Liver (tissue), 9 donors: ENCODE results near the gene DMRTC2. TPM values are rescaled to one million over a fixed set of nuclear protein-coding genes. Genes with fewer than 3 reads are reported as not detected.

Experiments used
- DNase-seq: peaks from one replicate; pipeline ENCODE4 v3.0.0-alpha.2; 2017; ENCODE audit warnings: low spot score
- H3K27ac ChIP-seq, 2 donors: one replicate each; pipeline ENCODE4 v1.7.0; 2013; ENCODE audit warnings: inconsistent platforms in 2 of 2, low read length in 2 of 2, control low read depth in 1 of 2, low read depth in 1 of 2, mild to moderate bottlenecking in 1 of 2
- H3K27me3 ChIP-seq, 4 donors: one replicate each; pipeline versions ENCODE4 v1.6.1 to v1.7.0; 2013; ENCODE audit warnings: low read length in 3 of 4, inconsistent platforms in 1 of 4, mild to moderate bottlenecking in 1 of 4, moderate library complexity in 1 of 4; ENCODE audit not compliant: control insufficient read depth in 4 of 4, insufficient read depth in 4 of 4
- H3K36me3 ChIP-seq, 4 donors: one replicate each; pipeline versions ENCODE4 v1.6.1 to v1.7.0; 2013; ENCODE audit warnings: low read length in 3 of 4, mild to moderate bottlenecking in 3 of 4, low read depth in 1 of 4, moderate library complexity in 1 of 4; ENCODE audit not compliant: control insufficient read depth in 4 of 4, insufficient read depth in 3 of 4
- H3K4me1 ChIP-seq, 4 donors: one replicate each; pipeline versions ENCODE4 v1.6.1 to v1.7.0; 2013; ENCODE audit warnings: low read length in 3 of 4, mild to moderate bottlenecking in 3 of 4, moderate library complexity in 1 of 4; ENCODE audit not compliant: control insufficient read depth in 4 of 4, insufficient read depth in 4 of 4
- H3K4me3 ChIP-seq, 3 donors: one replicate each; pipeline versions ENCODE4 v1.6.1 to v1.7.0; 2013; ENCODE audit warnings: low read length in 3 of 3, control low read depth in 1 of 3, low read depth in 1 of 3, mild to moderate bottlenecking in 1 of 3
- H3K9ac ChIP-seq, 2 donors: one replicate each; pipeline ENCODE4 v1.7.0; 2013; ENCODE audit warnings: low read length in 2 of 2, mild to moderate bottlenecking in 2 of 2, moderate library complexity in 2 of 2, control low read depth in 1 of 2, low read depth in 1 of 2
- H3K9me3 ChIP-seq, 4 donors: one replicate each; pipeline versions ENCODE4 v1.6.1 to v1.7.0; 2013; ENCODE audit warnings: low read length in 3 of 4; ENCODE audit not compliant: control insufficient read depth in 4 of 4
- FOXA1 ChIP-seq: IDR thresholded peaks from 2 replicates; pipeline ENCODE4 v1.6.1; 2016; ENCODE audit warnings: antibody characterized with exemption
- FOXA2 ChIP-seq: IDR thresholded peaks from 2 replicates; pipeline ENCODE4 v1.6.1; 2016; ENCODE audit warnings: antibody characterized with exemption
- HNF4G ChIP-seq: IDR thresholded peaks from 2 replicates; pipeline ENCODE4 v1.6.1; 2016; ENCODE audit warnings: antibody characterized with exemption
- JUND ChIP-seq, 2 donors: IDR thresholded peaks; 2 replicates each; pipeline ENCODE4 v1.6.1; 2016; ENCODE audit warnings: antibody characterized with exemption in 2 of 2
- MAX ChIP-seq: IDR thresholded peaks from 2 replicates; pipeline ENCODE4 v1.6.1; 2016; ENCODE audit warnings: antibody characterized with exemption
- NR2F2 ChIP-seq: IDR thresholded peaks from 2 replicates; pipeline ENCODE4 v1.6.1; 2016; ENCODE audit warnings: antibody characterized with exemption
- RAD21 ChIP-seq, 2 donors: IDR thresholded peaks; 2 replicates each; pipeline ENCODE4 v1.6.1; 2016; ENCODE audit warnings: antibody characterized with exemption in 2 of 2, mild to moderate bottlenecking in 2 of 2
- RXRA ChIP-seq, 2 donors: IDR thresholded peaks; 2 replicates each; pipeline ENCODE4 v1.6.1; 2017 to 2018; ENCODE audit warnings: antibody characterized with exemption in 2 of 2, mild to moderate bottlenecking in 1 of 2
- SP1 ChIP-seq: IDR thresholded peaks from 2 replicates; pipeline ENCODE4 v1.6.1; 2018; ENCODE audit warnings: antibody characterized with exemption, mild to moderate bottlenecking
- TAF1 ChIP-seq: conservative IDR thresholded peaks from 2 replicates; pipeline ENCODE4 v1.6.1; 2016; ENCODE audit warnings: antibody characterized with exemption, mild to moderate bottlenecking
- YY1 ChIP-seq: IDR thresholded peaks from 2 replicates; pipeline ENCODE4 v1.6.1; 2016; ENCODE audit warnings: antibody characterized with exemption, mild to moderate bottlenecking
- WGBS: extraction: QIAGEN DNeasy Blood & Tissue Kit; methylation state at CpG from one replicate; pipeline ENCODE4 v1.1.7; 2013; 5-methylcytosine and 5-hydroxymethylcytosine counted together
- polyA plus RNA-seq, 2 donors: library from polyadenylated mRNA; stranded (reverse) in 1 of 2; unstranded in 1 of 2; fragments of 200-250 nt in 1 of 2; fragments of >200 nt in 1 of 2; fragmentation: Nextera tagmentation in 1 of 2; extraction: Ambion mirVana in 1 of 2; gene quantifications; one replicate each; pipeline versions ENCODE4 v1.2.1 to v1.2.3, GENCODE V29; 2013 to 2015
- total RNA-seq, 2 donors: library from RNA; depleted of rRNA; stranded (reverse); fragments of >200 nt; gene quantifications; one replicate each; pipeline ENCODE4 v1.2.3, GENCODE V29; 2014
- TF ChIP-seq, protein P1 (sequence below): IDR thresholded peaks from 2 replicates; pipeline ENCODE4 v1.6.1; 2016; ENCODE audit warnings: antibody characterized with exemption
- TF ChIP-seq, protein P2 (sequence below): fragments of 150-350 bp; IDR thresholded peaks from 2 replicates; pipeline ENCODE4 v1.5.1; 2017; ENCODE audit warnings: improper control_type of control experiment, low read depth, low read length; ENCODE audit not compliant: missing input control
- TF ChIP-seq, protein P3 (sequence below): IDR thresholded peaks from 2 replicates; pipeline ENCODE4 v1.6.1; 2016; ENCODE audit warnings: antibody characterized with exemption, mild to moderate bottlenecking
- TF ChIP-seq, protein P4 (sequence below): IDR thresholded peaks from 2 replicates; pipeline ENCODE4 v1.6.1; 2016; ENCODE audit warnings: antibody characterized with exemption
- donor health status: healthy.
- donor health status: healthy.
- donor health status: healthy.
- donor health status: healthy.
- donor health status: healthy.

The DMRTC2 gene
- total and polyA plus RNA-seq, 4 donors = not detected

DNA sequence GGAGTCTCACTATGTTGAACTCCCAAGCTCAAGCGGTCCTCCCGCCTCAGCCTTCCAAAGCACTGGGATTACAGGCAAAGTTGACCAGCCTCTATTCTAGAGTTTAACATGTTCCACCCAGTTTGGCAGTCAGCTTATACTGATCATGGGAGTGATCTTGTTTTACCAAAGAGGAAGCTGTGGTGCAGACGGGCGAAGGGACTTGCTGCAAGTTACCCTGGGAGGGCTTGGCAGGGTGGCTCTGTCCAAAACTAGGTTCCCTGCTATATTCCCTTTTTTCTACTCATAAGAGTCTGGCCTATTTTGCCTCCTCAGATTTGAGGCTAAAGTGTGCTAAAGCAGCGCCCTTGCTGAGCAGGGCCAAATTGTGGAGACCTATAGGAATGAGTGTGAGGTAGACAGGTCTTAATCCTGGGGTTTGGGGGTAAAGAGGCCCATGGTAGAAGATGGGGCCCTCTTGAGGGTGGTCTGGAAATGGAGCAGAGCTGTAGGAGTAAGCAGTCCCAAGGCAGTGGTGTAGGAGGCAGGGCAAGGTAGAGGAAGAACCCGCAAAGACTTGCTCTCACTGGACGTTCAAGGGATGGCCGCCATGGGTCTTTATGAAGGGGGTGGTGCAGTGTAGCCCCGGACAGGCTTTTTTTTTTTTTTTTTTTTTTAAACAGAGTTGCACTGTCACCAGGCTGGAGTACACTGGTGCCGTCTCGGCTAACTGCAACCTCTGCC lies 18.5 kb downstream of the DMRTC2 start:
- Histone ChIP-seq H3K27me3 (no peaks in the 10 kb centered on the region), H3K9me3 (no peaks in the 10 kb centered on the region), H3K9ac (no peak overlapping the region), H3K4me3 (no peak overlapping the region), H3K36me3 (peaks cover 11 to 52% (median 40%) of the 10 kb centered on the region in 4 donors), H3K27ac (no peak overlapping the region), H3K4me1 (peaks cover 4 to 30% (median 25%) of the 10 kb centered on the region in 4 donors)
- TF ChIP-seq, protein P1, sequence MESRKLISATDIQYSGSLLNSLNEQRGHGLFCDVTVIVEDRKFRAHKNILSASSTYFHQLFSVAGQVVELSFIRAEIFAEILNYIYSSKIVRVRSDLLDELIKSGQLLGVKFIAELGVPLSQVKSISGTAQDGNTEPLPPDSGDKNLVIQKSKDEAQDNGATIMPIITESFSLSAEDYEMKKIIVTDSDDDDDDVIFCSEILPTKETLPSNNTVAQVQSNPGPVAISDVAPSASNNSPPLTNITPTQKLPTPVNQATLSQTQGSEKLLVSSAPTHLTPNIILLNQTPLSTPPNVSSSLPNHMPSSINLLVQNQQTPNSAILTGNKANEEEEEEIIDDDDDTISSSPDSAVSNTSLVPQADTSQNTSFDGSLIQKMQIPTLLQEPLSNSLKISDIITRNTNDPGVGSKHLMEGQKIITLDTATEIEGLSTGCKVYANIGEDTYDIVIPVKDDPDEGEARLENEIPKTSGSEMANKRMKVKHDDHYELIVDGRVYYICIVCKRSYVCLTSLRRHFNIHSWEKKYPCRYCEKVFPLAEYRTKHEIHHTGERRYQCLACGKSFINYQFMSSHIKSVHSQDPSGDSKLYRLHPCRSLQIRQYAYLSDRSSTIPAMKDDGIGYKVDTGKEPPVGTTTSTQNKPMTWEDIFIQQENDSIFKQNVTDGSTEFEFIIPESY = no peak
- TF ChIP-seq MAX = no peak
- no peak for TF ChIP-seq SP1
- TF ChIP-seq RXRA (IDR thresholded peaks at IDR 0.05) = no peak
- TF ChIP-seq, protein P2, sequence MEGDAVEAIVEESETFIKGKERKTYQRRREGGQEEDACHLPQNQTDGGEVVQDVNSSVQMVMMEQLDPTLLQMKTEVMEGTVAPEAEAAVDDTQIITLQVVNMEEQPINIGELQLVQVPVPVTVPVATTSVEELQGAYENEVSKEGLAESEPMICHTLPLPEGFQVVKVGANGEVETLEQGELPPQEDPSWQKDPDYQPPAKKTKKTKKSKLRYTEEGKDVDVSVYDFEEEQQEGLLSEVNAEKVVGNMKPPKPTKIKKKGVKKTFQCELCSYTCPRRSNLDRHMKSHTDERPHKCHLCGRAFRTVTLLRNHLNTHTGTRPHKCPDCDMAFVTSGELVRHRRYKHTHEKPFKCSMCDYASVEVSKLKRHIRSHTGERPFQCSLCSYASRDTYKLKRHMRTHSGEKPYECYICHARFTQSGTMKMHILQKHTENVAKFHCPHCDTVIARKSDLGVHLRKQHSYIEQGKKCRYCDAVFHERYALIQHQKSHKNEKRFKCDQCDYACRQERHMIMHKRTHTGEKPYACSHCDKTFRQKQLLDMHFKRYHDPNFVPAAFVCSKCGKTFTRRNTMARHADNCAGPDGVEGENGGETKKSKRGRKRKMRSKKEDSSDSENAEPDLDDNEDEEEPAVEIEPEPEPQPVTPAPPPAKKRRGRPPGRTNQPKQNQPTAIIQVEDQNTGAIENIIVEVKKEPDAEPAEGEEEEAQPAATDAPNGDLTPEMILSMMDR = no peak
- TF ChIP-seq RAD21 (IDR thresholded peaks at IDR 0.05) = no peak
- TF ChIP-seq YY1 = no peak
- TF ChIP-seq, protein P3, sequence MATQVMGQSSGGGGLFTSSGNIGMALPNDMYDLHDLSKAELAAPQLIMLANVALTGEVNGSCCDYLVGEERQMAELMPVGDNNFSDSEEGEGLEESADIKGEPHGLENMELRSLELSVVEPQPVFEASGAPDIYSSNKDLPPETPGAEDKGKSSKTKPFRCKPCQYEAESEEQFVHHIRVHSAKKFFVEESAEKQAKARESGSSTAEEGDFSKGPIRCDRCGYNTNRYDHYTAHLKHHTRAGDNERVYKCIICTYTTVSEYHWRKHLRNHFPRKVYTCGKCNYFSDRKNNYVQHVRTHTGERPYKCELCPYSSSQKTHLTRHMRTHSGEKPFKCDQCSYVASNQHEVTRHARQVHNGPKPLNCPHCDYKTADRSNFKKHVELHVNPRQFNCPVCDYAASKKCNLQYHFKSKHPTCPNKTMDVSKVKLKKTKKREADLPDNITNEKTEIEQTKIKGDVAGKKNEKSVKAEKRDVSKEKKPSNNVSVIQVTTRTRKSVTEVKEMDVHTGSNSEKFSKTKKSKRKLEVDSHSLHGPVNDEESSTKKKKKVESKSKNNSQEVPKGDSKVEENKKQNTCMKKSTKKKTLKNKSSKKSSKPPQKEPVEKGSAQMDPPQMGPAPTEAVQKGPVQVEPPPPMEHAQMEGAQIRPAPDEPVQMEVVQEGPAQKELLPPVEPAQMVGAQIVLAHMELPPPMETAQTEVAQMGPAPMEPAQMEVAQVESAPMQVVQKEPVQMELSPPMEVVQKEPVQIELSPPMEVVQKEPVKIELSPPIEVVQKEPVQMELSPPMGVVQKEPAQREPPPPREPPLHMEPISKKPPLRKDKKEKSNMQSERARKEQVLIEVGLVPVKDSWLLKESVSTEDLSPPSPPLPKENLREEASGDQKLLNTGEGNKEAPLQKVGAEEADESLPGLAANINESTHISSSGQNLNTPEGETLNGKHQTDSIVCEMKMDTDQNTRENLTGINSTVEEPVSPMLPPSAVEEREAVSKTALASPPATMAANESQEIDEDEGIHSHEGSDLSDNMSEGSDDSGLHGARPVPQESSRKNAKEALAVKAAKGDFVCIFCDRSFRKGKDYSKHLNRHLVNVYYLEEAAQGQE = no peak
- no peak for TF ChIP-seq TAF1
- no peak for TF ChIP-seq FOXA1
- TF ChIP-seq JUND (IDR thresholded peaks at IDR 0.05) = no peak
- no peak for TF ChIP-seq HNF4G
- no peak for DNase-seq
- WGBS = 83% methylated on average over 11 of the region's 11 CpGs

- no peak for DNase-seq
- no peak for TF ChIP-seq NR2F2
- TF ChIP-seq, protein P4, sequence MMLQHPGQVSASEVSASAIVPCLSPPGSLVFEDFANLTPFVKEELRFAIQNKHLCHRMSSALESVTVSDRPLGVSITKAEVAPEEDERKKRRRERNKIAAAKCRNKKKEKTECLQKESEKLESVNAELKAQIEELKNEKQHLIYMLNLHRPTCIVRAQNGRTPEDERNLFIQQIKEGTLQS = no peak
- TF ChIP-seq FOXA2 = no peak
- TF ChIP-seq RXRA (IDR thresholded peaks at IDR 0.05) = no peak
- Histone ChIP-seq H3K27me3 (no peaks in the 10 kb centered on the region), H3K36me3 (peaks cover 19 to 62% (median 42%) of the 10 kb centered on the region in 4 donors), H3K4me3 (no peak overlapping the region), H3K4me1 (peaks cover 4 to 24% (median 19%) of the 10 kb centered on the region in 4 donors), H3K9ac (no peak overlapping the region), H3K27ac (no peak overlapping the region), H3K9me3 (no peaks in the 10 kb centered on the region)
- WGBS = 94% methylated on average over 5 of the region's 5 CpGs
Measured at GRCh38 chr19:41864374-41864773, 19.5 kb downstream of the DMRTC2 start.
